MM.1S (cell line): ENCODE measurements around the gene KRTAP4-16.
"Not testable (repeated sequence)": the region's sequence is repeated elsewhere in the genome, so short reads cannot be mapped to it uniquely, and the experiment has no call there.

Experiments used
- CTCF ChIP-seq: fragments of 300-600 bp; sonication (generic); IDR thresholded peaks from 2 replicates; pipeline ENCODE4 v1.5.1; 2016; ENCODE audit warnings: antibody characterized with exemption, low read length, mixed read lengths
- EZH2 ChIP-seq: fragments of 300-600 bp; sonication (generic); optimal IDR thresholded peaks from 2 replicates; pipeline ENCODE3; 2017; ENCODE audit warnings: low read depth, mild to moderate bottlenecking, antibody characterized with exemption, low read length, mixed read lengths

GRCh38 chr17:41108728-41109386 is 6.8 kb upstream of the KRTAP4-16 start:
- TF ChIP-seq CTCF, EZH2: not testable (repeated sequence)
